Parathyroid adenoma (tissue), 2 donors: ENCODE measurements around the gene DENND6B.
"Not testable (repeated sequence)": the region's sequence is repeated elsewhere in the genome, so short reads cannot be mapped to it uniquely, and the experiment has no call there.

ENCODE experiments used
- H2AFZ ChIP-seq: fragments of 300-600 bp; sonication (generic); one replicate; pipeline ENCODE4 v1.7.0; 2017; ENCODE audit warnings: antibody characterized with exemption, mild to moderate bottlenecking
- H3K27ac ChIP-seq: fragments of 300-600 bp; sonication (generic); one replicate; pipeline ENCODE4 v1.7.0; 2017
- H3K27me3 ChIP-seq: fragments of 300-600 bp; sonication (generic); one replicate; pipeline ENCODE4 v1.7.0; 2017; ENCODE audit warnings: low read length; ENCODE audit not compliant: control insufficient read depth, insufficient read depth
- H3K36me3 ChIP-seq: fragments of 300-600 bp; sonication (generic); one replicate; pipeline ENCODE4 v1.7.0; 2017; ENCODE audit warnings: low read length; ENCODE audit not compliant: control insufficient read depth, insufficient read depth
- H3K4me1 ChIP-seq: fragments of 300-600 bp; sonication (generic); one replicate; pipeline ENCODE4 v1.7.0; 2017; ENCODE audit warnings: control low read depth
- H3K4me2 ChIP-seq: fragments of 300-600 bp; sonication (generic); one replicate; pipeline ENCODE4 v1.7.0; 2017; ENCODE audit warnings: low read length
- H3K4me3 ChIP-seq: fragments of 300-600 bp; sonication (generic); one replicate; pipeline ENCODE4 v1.7.0; 2017; ENCODE audit warnings: low read depth, low read length
- H3K79me2 ChIP-seq: fragments of 300-600 bp; sonication (generic); one replicate; pipeline ENCODE4 v1.7.0; 2017; ENCODE audit warnings: control low read depth
- H3K9ac ChIP-seq: fragments of 300-600 bp; sonication (generic); one replicate; pipeline ENCODE4 v1.7.0; 2017; ENCODE audit warnings: mild to moderate bottlenecking
- H3K9me3 ChIP-seq: fragments of 300-600 bp; sonication (generic); one replicate; pipeline ENCODE4 v1.7.0; 2017; ENCODE audit warnings: low read length; ENCODE audit not compliant: control insufficient read depth
- CTCF ChIP-seq: fragments of 300-600 bp; sonication (generic); IDR thresholded peaks from one replicate; pipeline ENCODE4 v1.7.0; 2017; ENCODE audit warnings: antibody characterized with exemption, mild to moderate bottlenecking
- donor health status: primary hyperparathyroidism.

The DENND6B gene

GRCh38 chr22:50339945-50340879, 13.4 kb upstream of the DENND6B start:
- no peaks in the 10 kb centered on the region for H3K79me2 ChIP-seq
- no peak overlapping the region for H2AFZ ChIP-seq
- no peaks in the 10 kb centered on the region for H3K36me3 ChIP-seq
- peaks cover 5% of the 10 kb centered on the region for H3K4me1 ChIP-seq
- no peak overlapping the region for H3K4me3 ChIP-seq
- no peak for TF ChIP-seq CTCF
- H3K27ac ChIP-seq, result no peak overlapping the region
- no peak overlapping the region for H3K4me2 ChIP-seq
- H3K9me3 ChIP-seq, result no peaks in the 10 kb centered on the region
- H3K27me3 ChIP-seq, result no peaks in the 10 kb centered on the region
- H3K9ac ChIP-seq, result no peak overlapping the region

GRCh38 chr22:50338860-50339462, 12.1 kb upstream of the DENND6B start:
- peaks cover 5% of the 10 kb centered on the region for H3K4me1 ChIP-seq
- H3K79me2 ChIP-seq, result no peaks in the 10 kb centered on the region
- H3K27ac ChIP-seq, result no peak overlapping the region
- no peaks in the 10 kb centered on the region for H3K27me3 ChIP-seq
- no peak overlapping the region for H3K9ac ChIP-seq
- no peak overlapping the region for H3K4me2 ChIP-seq
- no peak overlapping the region for H2AFZ ChIP-seq
- H3K4me3 ChIP-seq, result no peak overlapping the region
- H3K9me3 ChIP-seq, result no peaks in the 10 kb centered on the region
- no peaks in the 10 kb centered on the region for H3K36me3 ChIP-seq
- TF ChIP-seq CTCF, result no peak

DNA sequence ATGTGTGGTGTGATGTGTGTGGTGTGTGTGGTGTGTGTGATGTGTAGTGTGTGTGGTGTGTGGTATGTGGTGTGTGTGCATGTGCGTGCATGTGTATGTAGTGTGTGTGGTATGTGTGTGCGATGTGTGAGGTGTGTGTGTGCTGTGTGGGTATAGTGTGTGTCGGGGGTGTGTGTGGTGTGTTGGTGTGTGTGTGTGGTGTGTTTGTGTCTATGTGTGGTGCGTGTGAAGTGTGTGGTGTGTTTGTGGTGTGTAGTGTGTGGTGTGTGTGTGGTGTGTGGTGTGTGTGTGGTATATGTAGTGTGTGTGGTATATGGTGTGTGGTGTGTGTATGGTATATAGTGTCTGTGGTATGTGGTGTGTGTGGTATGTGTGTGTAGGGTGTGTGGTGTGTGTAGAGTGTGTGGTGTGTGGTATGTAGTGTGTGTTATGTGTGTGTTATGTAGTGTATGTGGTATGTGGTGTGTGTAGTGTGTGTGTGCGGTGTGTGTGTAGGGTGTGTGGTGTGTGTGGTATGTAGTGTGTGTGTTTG, 11.3 kb upstream of the DENND6B start:
- no peaks in the 10 kb centered on the region for H3K9me3 ChIP-seq
- H3K27me3 ChIP-seq, result no peaks in the 10 kb centered on the region
- H3K4me2 ChIP-seq, result no peak overlapping the region
- H3K36me3 ChIP-seq, result no peaks in the 10 kb centered on the region
- H3K9ac ChIP-seq, result no peak overlapping the region
- H2AFZ ChIP-seq, result no peak overlapping the region
- peaks cover 5% of the 10 kb centered on the region for H3K4me1 ChIP-seq
- H3K27ac ChIP-seq, result no peak overlapping the region
- no peak overlapping the region for H3K4me3 ChIP-seq
- no peak for TF ChIP-seq CTCF
- H3K79me2 ChIP-seq, result no peaks in the 10 kb centered on the region

DNA sequence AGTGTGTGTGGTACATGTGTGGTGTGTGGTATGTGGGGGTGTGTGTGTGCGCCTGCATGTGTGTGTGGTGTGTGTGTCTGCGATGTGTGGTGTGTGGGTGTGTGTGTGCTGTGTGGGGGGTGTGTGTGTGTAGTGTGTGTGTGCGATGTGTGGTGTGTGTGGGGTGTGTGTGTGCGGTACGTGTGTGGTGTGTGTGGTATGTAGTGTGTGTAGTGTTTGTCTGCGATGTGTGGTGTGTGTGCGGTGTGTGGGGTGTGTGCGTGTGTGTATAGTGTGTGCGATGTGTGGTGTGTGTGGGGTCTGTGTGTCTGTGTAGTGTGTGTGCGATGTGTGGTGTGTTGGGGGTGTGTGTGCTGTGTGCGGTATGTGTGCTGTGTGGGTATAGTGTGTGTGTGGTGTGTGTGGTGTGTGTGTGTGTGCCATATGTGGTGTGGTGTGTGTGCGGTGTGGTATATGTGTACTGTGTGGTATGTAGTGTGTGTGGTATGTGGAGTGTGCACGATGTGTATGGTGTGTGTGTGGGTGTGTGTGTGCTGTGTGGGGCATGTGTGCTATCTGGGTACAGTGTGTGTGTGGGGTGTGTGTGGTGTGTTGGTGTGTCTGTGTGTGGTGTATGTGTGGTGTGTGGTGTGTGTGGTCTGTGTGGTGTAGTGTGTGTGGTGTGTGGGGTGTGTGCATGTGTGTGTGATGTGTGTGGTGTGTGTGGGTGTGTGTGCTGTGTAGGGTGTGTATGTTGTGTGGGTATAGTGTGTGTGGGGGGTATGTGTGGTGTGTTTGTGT, 10.6 kb upstream of the DENND6B start:
- H3K79me2 ChIP-seq, result no peaks in the 10 kb centered on the region
- peaks cover 2% of the 10 kb centered on the region for H3K4me1 ChIP-seq
- H2AFZ ChIP-seq, result no peak overlapping the region
- no peaks in the 10 kb centered on the region for H3K27me3 ChIP-seq
- H3K4me3 ChIP-seq, result no peak overlapping the region
- no peak overlapping the region for H3K27ac ChIP-seq
- H3K9ac ChIP-seq, result no peak overlapping the region
- TF ChIP-seq CTCF, result no peak
- no peaks in the 10 kb centered on the region for H3K9me3 ChIP-seq
- H3K4me2 ChIP-seq, result no peak overlapping the region
- H3K36me3 ChIP-seq, result no peaks in the 10 kb centered on the region

GRCh38 chr22:50334433-50334832, 7.6 kb upstream of the DENND6B start:
- H2AFZ ChIP-seq, H3K27ac ChIP-seq, H3K9ac ChIP-seq, H3K4me2 ChIP-seq, H3K4me1 ChIP-seq, H3K4me3 ChIP-seq, H3K79me2 ChIP-seq, H3K36me3 ChIP-seq, H3K27me3 ChIP-seq, H3K9me3 ChIP-seq: not testable (repeated sequence)
